Non-pigmented ciliary epithelial cell (primary cell): ENCODE measurements around the gene RPS6KA2.

Experiments
- DNase-seq: peaks from one replicate; pipeline ENCODE4 v3.0.0-alpha.2; 2010; ENCODE audit warnings: low read depth

RPS6KA2 gene

DNA sequence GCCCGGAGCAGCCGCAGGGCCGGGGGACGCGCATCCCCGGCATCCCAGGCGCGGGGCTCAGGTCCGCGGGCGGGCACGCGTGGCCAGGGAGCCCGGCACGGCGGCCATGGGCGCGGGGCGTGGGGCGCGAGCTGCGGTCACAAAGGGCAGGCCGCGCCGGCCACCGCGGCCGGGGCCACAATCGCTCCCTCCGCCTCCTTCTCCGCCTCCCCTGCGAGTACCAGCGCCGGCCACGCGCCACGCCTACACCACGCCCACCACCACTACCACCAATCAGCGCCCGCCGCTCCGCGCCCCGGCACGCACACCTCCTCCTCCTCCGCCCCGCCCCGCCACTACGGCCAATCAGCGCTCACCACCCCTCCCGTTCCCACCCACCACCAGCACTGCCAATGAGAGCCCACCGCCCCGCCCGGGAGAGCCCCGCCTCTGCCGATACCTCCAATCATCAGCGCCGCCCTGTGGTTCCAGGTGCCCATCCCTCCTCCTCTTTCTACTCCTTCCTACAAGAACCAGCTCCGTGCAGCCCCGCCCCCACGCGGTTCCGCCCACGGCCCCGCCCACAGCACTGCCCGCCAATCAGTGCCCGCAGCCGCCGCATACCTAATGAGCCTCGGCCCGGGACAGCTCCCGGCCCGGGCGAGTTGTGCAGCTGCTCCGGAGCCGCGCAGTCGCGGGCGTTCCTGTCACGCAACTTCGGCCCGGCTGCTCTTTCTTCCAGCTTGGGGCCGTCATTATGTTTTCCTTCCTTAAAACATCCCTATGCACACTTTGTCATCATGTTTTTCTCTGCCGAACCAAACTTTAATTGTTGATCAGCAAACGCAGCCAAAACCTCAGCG, at the start of gene RPS6KA2:
Gene RPS6KA2 (minus strand): TSS at position 219 of the 842 bp plus-strand sequence. CDS start 232 bp downstream, outside the sequence.
- DNase-seq = peak; percentile 96

DNA sequence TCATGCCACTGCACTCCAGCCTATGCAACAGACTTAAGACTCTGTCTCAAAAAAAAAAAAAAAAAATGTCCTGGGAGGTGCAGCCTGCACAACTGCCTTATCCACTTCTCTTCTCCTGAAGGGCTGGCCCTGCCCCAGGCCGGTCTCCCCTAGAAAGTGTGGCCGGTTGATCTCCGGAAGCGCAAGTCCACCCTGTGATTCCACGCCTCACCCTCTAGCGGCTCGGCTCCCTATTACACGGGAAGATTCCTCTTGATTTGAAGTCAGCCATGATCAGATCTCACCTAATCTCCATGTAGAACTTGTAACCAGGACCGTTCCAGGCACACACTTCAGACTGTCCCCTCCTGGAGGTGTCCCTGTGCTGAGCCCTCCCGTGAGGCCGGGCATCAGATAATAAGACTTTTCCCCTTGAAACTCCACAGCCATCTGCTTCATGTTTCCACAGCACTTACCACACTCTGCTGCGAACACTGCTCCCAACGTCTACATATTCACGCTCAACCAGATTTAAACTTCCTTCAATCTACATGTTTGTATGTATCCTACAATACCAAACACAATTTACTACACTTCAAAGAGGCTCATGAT, 49.3 kb upstream of the RPS6KA2 start:
- no peak for DNase-seq

DNA sequence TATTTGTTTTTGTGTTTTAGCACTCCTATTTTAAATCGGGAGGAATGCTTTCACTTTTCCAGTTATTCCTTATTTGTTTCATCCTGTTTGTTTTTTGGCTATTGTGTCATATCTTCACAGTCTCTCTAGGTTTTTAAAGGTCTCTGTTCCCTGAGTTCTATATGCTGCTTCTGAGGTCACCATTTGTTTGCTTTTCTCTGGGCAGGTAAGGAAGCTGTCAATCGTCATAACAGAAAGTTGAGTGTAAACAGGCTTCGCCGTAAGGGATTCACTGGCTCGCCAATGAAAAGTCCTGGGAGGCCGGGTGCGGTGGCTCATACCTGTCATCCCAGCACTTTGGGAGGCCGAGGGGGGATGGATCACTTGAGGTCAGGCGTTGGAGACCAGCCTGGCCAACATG, 48.7 kb upstream of the RPS6KA2 start:
- no peak for DNase-seq

DNA sequence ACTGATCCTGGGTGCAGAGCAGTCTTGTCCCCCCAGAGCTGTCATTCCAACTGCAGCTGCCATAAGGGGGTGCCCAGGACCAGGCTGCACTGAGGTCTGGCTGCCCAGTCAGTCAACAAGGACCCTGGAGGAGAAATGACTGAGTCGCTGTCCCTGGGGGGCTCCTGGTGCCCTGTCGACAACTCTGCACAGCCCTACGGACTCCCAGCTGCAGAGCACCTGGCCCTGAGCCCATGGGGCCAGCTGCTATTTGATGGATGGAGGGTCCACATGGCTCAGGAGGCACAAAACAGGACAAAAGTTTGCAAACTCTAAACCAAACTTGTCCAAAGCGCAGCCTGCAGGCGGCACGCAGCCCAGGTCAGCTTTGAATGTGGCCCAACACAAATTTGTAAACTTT, 46.3 kb upstream of the RPS6KA2 start:
- DNase-seq = no peak

DNA sequence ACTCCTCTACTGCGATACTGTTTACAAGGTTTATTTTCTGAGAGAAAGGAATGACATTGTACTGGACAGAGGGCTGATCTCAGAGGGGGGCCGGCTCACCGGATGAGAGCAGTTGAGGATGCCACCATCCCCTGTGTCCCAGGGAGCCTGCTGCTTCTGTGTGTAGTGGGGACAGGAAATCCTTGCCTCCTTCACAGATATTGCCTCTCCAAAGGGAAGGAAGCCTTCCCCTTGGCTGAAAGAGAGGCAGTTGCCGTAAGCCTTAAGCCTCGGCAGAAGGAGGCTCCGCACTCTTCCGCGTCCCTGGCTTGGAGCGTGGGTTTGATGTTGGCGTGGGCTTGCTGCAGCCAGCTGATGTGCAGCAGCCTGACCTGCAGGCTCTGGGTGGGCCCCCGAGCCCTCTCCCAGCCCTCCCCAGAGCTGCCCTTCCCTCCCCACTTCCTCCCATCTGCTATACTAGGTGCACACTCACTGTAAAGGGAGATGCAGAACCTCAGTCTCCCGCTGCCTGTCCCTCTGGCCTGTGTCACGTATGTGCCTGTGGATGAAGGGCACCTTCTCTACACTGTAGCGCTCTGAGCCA, 45.7 kb upstream of the RPS6KA2 start:
- DNase-seq = no peak

DNA sequence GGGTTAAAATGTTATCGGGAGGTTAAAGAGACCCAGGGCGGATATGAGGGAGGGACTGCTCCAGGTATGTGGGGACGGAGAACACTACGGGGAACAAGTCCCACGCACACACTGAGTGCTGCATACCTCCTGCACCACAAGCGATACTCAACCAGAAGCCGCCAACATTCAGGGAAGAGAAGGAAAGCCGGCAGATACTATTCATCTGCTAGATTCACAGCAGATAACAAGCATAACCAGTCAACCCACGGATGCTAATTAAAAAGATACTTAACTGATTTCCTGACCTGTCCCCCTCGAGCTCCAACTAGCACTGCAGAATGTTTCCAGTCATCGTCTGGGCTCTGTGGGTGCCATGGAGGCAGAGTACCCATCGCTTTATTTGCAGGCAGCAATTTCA, 45.1 kb upstream of the RPS6KA2 start:
- no peak for DNase-seq

DNA sequence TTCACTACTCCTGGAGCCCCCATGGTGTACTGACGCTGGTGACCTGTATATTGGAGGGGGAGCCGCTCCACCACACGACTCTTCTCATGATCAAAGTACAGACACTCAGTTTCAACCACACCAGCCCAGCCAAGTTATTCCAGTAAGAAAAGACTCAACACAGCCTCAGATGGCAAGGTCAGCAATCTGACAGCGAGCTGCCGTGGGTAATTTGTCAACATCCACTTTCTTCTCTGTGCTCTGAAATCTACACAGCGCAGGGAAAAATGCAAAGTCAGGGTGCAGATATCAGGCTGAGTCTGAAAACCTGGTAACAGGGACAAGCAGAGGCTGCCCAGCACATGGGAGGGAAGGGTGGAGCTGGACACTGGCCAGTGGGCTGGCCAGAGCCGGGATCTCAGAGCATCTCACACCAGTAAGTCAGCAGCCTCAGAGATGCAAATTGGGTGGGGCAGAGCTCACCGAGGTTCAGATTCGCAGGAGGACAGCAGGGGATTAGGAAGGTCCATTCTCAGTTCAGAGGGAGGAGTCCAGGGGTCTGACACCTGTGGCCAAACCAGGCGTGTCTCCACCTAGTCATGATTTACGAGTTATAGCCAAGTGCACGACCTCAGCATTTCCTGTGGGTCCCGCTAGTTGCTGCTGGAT, 44.5 kb upstream of the RPS6KA2 start:
- no peak for DNase-seq

DNA sequence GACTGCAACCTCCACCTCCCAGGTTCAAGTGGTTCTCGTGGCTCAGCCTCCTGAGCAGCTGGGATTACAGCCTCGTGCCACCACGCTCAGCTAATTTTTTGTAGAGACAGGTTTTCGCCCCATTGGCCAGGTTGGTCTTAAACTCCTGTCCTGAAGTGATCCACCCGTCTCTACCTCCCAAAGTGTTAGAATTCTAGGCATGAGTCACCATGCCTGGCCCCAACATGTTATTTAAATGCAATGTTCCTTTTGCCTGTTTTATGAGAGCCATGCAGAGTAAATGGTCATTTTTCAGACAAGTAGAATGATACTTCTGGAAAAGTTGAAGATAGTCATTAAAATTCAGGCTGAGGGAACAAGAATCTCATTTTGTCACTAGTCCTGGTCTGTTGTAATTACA, 43.8 kb upstream of the RPS6KA2 start:
- DNase-seq = no peak

DNA sequence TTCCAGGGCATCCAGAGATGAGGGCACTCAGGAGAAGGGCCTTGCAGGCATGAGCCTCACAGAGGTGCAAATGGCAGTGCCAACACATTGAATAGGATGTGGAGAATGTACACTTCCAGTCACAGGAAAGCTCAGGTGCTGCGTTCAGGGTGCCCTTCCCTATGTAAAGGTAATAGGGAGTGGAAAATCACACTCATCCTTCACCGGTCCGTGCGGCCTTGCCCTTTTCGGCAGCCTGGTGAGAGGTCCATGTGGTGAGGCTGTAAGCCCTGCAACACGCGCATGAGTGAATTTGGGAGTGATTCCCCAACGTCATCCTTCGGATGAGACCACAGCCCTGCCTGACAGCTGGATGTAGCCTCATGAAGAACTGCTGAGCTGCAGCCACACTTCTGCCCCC, 43.0 kb upstream of the RPS6KA2 start:
- DNase-seq = no peak

DNA sequence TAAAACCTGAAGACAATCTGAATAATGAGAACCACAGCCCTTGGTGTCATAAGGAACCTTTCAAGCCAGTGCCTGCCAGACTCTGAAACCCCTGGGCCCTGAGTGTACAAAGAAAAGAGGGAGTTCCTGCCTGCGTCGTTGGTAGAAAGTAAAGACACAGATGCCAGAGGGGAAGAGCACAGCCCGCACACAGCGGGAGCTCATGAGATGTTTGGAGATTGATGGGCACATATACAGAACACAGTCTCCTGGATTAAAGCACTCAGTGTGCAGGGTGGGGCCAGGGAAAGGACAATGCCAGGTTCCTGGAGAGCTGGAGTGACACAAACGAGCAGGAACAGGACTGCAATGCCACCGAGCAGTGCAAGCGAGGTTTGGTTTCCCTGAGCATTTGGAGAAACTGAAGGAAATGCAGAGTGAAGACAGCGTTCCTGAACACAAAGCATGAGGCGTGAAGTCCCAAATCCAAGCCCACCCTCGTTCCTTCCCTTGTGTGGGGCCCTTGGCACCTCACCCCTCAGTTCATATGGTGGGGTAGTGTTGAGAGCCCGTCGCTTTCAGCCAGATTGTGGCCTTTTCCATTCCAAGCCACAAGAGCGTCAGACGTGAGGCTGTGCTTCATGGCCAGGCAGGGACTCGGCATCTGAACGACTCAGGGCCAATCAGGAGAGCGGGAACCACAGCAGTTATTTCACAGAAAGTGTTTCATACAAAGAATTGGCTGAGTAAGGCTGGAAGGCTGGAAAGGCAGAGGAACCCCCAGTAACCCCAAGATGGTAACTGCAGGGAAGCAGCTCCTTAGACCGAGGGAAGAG, 41.0 kb upstream of the RPS6KA2 start:
- DNase-seq = no peak

DNA sequence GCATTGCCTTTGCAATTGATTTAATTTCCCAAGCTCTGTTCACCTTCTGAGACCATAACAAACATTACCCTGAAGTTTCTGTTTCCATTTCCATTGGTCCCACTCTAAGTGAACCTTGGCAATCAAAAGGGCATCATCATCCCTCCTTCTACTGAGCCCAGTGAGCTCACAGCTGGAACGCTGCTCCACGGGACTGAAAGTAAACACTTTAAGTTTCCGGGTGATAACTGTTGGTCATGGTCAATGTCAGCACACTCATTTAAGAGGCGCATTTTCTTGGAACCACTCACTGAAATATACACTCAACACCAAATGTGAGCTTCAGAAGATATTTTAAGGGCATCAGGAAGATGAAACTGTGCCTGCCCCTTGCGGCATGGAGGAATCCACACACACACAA, 37.1 kb upstream of the RPS6KA2 start:
- DNase-seq = no peak

DNA sequence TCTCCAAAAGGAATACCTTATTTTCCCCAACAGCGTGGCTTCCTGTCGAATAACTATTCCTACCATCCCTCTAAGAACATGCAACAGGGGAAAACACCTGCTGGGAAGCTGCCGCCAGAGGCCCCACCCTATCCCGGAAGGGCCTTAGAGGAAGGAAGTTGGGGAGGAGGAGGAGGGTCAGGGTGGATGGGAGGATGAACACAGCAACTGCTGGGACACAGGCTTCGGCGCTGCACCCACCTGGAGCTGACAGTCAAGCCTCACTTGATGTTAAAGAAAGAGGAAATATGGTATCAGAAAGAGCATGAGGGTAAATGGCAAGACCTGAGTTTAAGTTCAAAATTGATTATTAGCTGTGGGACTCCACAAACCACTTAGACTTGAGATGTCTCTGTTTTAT, 36.5 kb upstream of the RPS6KA2 start:
- no peak for DNase-seq

DNA sequence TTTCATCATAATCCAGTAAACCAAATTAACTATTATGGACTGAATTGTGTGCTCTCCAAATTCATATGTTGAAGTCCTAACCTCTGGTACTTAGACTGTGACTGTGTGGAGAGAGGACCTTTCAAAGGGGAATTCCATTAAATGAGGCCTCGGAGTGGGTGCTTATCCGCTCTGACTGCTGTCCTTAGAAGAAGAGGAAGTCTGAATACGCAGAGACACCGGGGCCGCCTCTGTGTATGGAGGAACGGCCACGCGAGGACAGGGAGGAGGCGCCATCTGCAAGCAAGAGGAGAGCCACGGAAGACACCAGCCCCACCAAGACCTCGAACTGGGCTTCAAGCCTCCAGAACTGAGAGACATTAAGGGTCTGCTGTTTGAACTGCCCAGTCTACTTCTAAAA, 35.6 kb upstream of the RPS6KA2 start:
- DNase-seq = no peak

DNA sequence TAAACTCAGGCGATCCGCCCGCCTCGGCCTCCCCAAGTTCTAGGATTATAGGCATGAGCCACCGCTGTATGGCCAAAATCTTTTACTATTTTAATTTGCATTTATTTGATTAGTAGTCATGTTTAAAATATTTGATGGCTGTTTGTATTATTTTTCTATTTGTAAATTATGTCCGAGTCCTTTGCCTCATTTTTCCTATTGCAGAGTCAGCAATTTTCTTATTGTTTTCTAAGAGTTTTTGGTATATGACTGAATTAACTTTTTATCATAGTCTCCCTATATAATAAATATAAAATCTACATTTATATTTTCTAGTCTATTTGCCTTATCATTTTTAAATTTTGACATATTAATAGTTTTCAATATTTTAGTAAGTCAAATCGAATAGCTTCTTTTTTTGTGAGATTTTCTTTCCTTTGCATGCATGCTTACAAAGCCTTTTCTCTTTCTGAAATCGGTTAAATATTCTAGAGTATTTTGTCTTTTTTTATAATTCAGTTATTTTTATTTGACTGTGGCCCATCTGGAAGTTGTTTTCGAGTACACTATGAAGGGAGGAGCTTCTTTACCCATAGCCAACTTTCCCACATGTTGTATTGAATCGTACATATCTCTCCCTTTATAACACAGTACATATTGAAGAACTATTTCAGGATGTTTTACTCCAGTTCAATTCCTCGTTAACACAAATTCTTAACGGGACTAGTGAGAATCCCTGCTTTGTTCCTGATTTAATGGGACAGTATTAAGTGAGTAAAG, 34.5 kb upstream of the RPS6KA2 start:
- DNase-seq = no peak

DNA sequence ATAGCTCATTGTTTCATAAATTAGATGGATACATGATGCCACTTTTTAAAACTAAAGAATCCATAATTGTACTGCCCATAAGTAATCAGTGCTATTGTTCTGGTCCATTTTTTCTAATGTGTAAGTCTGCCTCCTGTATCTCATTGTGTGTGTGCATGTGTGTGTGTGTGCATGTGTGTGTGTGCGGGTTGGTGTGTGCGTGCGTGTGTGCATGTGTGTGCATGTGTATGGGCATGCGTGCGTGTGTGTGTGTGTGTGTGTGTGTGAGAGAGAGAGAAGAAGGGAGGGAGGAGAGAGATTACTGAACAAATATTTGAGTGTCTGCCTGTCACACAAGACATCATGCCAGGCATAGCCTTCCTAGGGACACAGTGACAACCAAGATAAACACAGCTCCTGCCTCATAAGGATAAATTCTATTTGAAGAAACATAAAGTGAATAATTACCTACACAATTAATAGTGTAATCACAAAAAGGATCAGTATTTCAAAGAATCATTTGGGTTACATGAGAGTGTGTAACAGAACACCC, 33.2 kb upstream of the RPS6KA2 start:
- DNase-seq = no peak

DNA sequence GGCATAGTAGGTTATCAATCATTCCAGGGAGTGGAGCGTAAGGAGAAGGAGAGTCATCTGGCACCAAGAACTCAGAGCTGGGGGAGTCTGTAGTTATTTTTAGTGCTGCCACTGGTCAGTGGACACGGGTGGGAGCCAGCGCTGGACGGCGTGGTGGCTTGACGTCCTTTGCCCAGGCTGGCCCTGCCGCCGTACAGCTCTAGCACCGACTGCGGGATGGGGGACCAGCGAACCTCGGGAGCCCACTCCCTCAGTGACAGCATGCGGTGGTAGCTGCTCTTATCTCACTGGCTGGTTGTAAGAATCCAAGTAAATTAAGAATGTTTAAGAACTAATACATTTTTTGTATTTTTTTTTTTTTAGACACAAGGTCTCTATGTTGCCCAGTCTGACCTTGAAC, 32.5 kb upstream of the RPS6KA2 start:
- DNase-seq = no peak

DNA sequence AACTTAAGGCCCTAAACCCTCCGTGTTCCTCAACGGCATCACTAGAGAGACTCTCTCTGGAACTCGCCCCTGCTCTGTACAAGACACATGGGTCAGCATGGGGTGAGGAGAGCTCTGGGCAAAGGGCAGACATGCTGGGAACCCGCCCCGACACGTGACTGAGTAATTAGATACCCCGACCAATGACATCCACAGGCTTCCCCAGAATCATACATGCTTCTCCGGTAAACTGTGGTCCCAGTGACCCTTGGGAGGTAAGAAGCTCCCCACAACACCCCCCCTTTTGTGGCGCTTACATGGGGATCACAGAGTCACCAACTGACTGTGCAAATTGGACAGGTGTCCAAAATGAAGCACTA, 31.7 kb upstream of the RPS6KA2 start:
- no peak for DNase-seq

DNA sequence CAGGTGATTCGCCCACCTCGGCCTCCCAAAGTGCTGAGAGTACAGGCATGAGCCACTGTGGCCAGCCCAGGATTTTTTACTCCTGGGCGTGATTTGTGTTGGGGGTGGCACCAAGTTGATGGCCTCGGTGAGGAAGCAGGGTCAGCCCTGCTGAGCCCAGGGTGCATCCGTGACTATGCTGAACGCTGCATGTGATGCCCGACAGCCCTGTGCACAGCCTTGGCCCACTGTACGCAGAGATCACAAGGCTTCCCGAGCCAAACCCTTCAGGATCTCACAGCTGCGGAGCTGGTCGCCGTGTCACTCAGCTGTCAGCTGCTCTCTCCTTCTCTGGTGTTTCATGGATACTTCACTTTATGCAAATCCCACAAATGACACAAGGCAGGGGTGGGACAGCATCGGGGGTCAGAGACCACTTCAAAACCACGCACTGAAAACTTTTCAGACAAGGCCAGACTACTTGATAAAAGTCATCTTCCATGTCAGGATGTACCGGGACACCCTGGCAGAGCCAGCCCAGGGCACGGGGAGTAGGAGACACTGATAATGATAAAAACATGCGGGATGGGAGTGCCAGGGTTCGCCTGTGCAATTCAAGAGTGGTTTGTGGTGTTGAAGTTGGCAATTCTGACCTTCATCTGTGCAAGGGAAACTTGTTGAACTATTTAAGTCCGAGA, 31.2 kb upstream of the RPS6KA2 start:
- no peak for DNase-seq

DNA sequence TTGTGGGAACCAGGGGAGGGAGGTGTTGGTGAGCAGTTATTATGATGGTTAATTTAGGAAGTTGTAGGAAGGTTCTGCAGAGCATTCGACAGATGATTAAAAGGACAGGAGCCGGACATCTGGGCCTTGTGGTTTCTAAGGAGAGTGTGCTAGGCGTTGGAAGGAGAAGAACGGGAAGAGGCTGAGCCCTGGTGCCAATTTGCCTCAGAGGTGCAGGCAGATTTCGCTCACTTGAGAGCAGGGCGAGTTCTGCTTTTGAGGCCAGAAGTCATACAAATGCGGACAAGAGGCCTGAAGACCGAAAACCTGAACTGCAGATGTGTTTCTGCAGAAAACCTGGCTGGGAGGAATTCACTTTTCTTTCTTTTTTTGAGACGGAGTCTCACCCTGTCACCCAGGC, 30.5 kb upstream of the RPS6KA2 start:
- DNase-seq = no peak
